Tibial nerve (tissue), 4 donors: ENCODE results near the gene PATE4. TPM values are rescaled to one million over a fixed set of nuclear protein-coding genes. Genes with fewer than 3 reads are reported as not detected.

Experiments
- DNase-seq, 2 donors: peaks; one replicate each; pipeline ENCODE4 v3.0.0-alpha.2; 2019; ENCODE audit warnings: low spot score in 2 of 2
- H3K27ac ChIP-seq, 4 donors: fragments of 200-600 bp; sonication (generic) in 3 of 4; one replicate each; pipeline ENCODE4 v1.5.1; 2017 to 2019; ENCODE audit warnings: mild to moderate bottlenecking in 1 of 4
- H3K27me3 ChIP-seq, 2 donors: fragments of 200-600 bp; sonication (generic) in 1 of 2; one replicate each; pipeline versions ENCODE4 v1.5.1 to v1.6.0; 2017 to 2019
- H3K36me3 ChIP-seq, 3 donors: fragments of 200-600 bp; sonication (generic); one replicate each; pipeline ENCODE4 v1.5.1; 2018 to 2019
- H3K4me1 ChIP-seq, 4 donors: fragments of 200-600 bp; sonication (generic) in 3 of 4; one replicate each; pipeline ENCODE4 v1.5.1; 2017 to 2019
- H3K4me3 ChIP-seq, 4 donors: fragments of 200-600 bp; sonication (generic) in 3 of 4; one replicate each; pipeline ENCODE4 v1.5.1; 2017 to 2019; ENCODE audit warnings: mild to moderate bottlenecking in 1 of 4, moderate library complexity in 1 of 4
- H3K9me3 ChIP-seq, 4 donors: fragments of 200-600 bp; sonication (generic) in 3 of 4; one replicate each; pipeline ENCODE4 v1.5.1; 2017 to 2019
- EP300 ChIP-seq, 2 donors: sonication (generic); formaldehyde crosslinking; IDR thresholded peaks; one replicate each; pipeline ENCODE4 v1.6.1; 2017; ENCODE audit warnings: antibody characterized with exemption in 2 of 2, mild to moderate bottlenecking in 1 of 2
- POLR2A ChIP-seq, 2 donors: fragments of 450-650 bp; IDR thresholded peaks; one replicate each; pipeline ENCODE4 v1.6.1; 2017; ENCODE audit warnings: antibody characterized with exemption in 2 of 2, mild to moderate bottlenecking in 2 of 2, moderate library complexity in 2 of 2
- WGBS, 2 donors: methylation state at CpG; one replicate each; pipeline ENCODE4 v1.1.5; 2018; 5-methylcytosine and 5-hydroxymethylcytosine counted together
- total RNA-seq, 4 donors: library from RNA; depleted of rRNA; stranded (reverse); fragments of >200 nt; gene quantifications; one replicate each; pipeline ENCODE4 v1.1.0, GENCODE V29; 2016
- TF ChIP-seq, protein P1 (sequence below), 5 experiments: fragments of 200-600 bp in 3 of 5; fragments of 450-650 bp in 2 of 5; sonication (generic) in 3 of 5; IDR thresholded peaks; one replicate each; pipeline ENCODE4 v1.5.1; 2016 to 2019; ENCODE audit warnings: antibody characterized with exemption in 5 of 5, mild to moderate bottlenecking in 3 of 5, moderate library complexity in 2 of 5

Gene PATE4
- not detected for total RNA-seq

DNA sequence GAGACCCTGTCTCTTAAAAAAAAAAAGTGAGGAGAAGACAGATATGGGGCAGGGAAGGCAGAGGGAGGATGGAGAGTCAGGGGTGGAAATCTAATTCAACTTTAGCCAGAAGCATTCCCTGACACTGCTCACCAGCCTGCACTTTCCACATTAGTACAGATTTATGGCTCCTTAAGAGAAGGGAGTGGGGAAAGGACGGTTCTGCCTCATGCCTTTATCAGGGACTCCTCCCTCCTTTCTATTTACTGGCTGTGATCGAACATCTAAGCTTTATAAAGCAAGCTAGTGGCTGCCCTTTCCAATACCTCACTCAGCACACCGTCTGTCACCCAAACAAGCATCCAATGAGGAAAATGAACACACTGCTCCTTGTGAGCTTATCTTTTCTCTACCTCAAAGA lies at the start of gene PATE4:
PATE4 (plus strand) TSS at position 301 of the 400 bp plus-strand sequence; CDS start at position 345, 44 bp downstream.
- Histone ChIP-seq H3K9me3 (peaks cover 0 to 31% (median 1%) of the 10 kb centered on the region in 4 donors), H3K4me1 (no peaks in the 10 kb centered on the region), H3K36me3 (no peaks in the 10 kb centered on the region), H3K27me3 (no peaks in the 10 kb centered on the region), H3K27ac (no peak within 1 kb of the TSS), H3K4me3 (no peak within 1 kb of the TSS)
- TF ChIP-seq POLR2A (IDR thresholded peaks at IDR 0.05) (no peak), EP300 (IDR thresholded peaks at IDR 0.05) (no peak)
- TF ChIP-seq, protein P1, sequence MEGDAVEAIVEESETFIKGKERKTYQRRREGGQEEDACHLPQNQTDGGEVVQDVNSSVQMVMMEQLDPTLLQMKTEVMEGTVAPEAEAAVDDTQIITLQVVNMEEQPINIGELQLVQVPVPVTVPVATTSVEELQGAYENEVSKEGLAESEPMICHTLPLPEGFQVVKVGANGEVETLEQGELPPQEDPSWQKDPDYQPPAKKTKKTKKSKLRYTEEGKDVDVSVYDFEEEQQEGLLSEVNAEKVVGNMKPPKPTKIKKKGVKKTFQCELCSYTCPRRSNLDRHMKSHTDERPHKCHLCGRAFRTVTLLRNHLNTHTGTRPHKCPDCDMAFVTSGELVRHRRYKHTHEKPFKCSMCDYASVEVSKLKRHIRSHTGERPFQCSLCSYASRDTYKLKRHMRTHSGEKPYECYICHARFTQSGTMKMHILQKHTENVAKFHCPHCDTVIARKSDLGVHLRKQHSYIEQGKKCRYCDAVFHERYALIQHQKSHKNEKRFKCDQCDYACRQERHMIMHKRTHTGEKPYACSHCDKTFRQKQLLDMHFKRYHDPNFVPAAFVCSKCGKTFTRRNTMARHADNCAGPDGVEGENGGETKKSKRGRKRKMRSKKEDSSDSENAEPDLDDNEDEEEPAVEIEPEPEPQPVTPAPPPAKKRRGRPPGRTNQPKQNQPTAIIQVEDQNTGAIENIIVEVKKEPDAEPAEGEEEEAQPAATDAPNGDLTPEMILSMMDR (IDR thresholded peaks at IDR 0.05), result no peak
- WGBS, 2 donors, result 36 to 39% methylated on average over 3 of the region's 3 CpGs
- no peak for DNase-seq

DNA sequence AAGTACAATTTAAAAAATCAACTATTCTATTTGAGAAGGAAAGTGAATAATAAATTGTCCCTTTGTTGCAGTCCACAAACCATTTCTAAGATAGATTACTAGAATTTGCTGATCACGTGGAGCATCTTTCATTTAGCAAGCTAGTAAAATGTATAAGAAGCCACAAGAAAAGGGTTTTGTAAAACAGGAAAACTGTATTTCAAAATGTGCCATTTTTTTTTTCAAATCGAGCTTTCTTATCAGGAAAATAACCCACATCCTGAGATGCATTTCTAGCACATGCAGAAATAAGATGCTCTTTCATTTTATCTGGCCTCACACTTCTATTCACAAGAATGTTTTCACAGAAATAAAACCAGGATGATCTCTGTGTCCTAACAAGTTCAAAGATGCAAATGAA lies 48.4 kb upstream of the PATE4 start:
- Histone ChIP-seq H3K9me3 (no peaks in the 10 kb centered on the region), H3K36me3 (no peaks in the 10 kb centered on the region), H3K27me3 (no peaks in the 10 kb centered on the region), H3K4me3 (no peak overlapping the region), H3K27ac (no peak overlapping the region), H3K4me1 (no peaks in the 10 kb centered on the region)
- WGBS, 2 donors, result 62 to 66% methylated on average over 2 of the region's 2 CpGs
- DNase-seq, result no peak
- TF ChIP-seq, protein P1 (IDR thresholded peaks at IDR 0.05), result no peak
- TF ChIP-seq EP300 (IDR thresholded peaks at IDR 0.05) (no peak), POLR2A (IDR thresholded peaks at IDR 0.05) (no peak)

DNA sequence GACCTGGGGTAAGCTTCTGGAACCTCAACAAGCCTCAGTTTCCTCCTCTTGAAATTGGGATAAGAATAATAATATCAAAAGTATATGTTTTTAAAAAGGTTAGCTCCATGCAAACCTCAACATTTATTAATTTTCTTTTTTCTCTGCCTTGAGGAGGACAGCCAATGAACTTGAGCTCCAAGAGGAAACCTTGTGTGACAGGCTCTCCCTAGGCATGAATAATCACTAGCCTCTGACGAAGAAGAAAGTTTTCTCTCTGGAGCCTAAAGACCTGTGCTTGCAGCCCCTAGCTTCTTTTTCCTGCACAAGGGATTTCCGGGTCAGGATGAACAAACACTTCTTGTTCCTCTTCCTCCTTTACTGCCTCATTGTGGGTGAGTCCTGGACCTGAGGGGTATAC lies 45.3 kb upstream of the PATE4 start, which contains the start of gene PATE3:
PATE3 (plus strand) TSS at position 301 of the 400 bp plus-strand sequence; CDS start at position 326, 25 bp downstream.
- Histone ChIP-seq H3K27me3 (no peaks in the 10 kb centered on the region), H3K4me1 (no peaks in the 10 kb centered on the region), H3K27ac (no peak within 1 kb of the TSS), H3K36me3 (no peaks in the 10 kb centered on the region), H3K9me3 (peaks cover 0 to 19% (median 2%) of the 10 kb centered on the region in 4 donors), H3K4me3 (no peak within 1 kb of the TSS)
- WGBS, 2 donors, result 41 to 45% methylated on average over 2 of the region's 2 CpGs
- TF ChIP-seq, protein P1 (IDR thresholded peaks at IDR 0.05), result no peak
- TF ChIP-seq EP300 (IDR thresholded peaks at IDR 0.05), result no peak
- TF ChIP-seq POLR2A (IDR thresholded peaks at IDR 0.05), result no peak
- no peak for DNase-seq

GRCh38 chr11:125790825-125791224 lies 42.3 kb upstream of the PATE4 start:
- no peak for TF ChIP-seq EP300 (IDR thresholded peaks at IDR 0.05)
- TF ChIP-seq, protein P1 (IDR thresholded peaks at IDR 0.05), result no peak
- TF ChIP-seq POLR2A (IDR thresholded peaks at IDR 0.05), result no peak
- 90 to 97% methylated on average over 4 of the region's 4 CpGs for WGBS, 2 donors
- no peaks in the 10 kb centered on the region for H3K36me3 ChIP-seq

GRCh38 chr11:125797641-125798040 lies 35.5 kb upstream of the PATE4 start:
- Histone ChIP-seq H3K27ac (no peak overlapping the region), H3K4me1 (no peaks in the 10 kb centered on the region), H3K36me3 (no peaks in the 10 kb centered on the region), H3K27me3 (no peaks in the 10 kb centered on the region), H3K9me3 (peaks cover 0 to 80% (median 16%) of the 10 kb centered on the region in 4 donors), H3K4me3 (no peak overlapping the region)
- 33 to 45% methylated on average over 4 of the region's 4 CpGs for WGBS, 2 donors
- no peak for DNase-seq
- TF ChIP-seq EP300 (IDR thresholded peaks at IDR 0.05) (no peak), POLR2A (IDR thresholded peaks at IDR 0.05) (no peak)
- TF ChIP-seq, protein P1 (IDR thresholded peaks at IDR 0.05), result no peak

More at GRCh38 chr11:125790825-125791224, 42.3 kb upstream of the PATE4 start:
- Histone ChIP-seq H3K9me3 (peaks cover 0 to 40% (median 6%) of the 10 kb centered on the region in 4 donors), H3K4me3 (no peak overlapping the region), H3K27ac (no peak overlapping the region), H3K27me3 (no peaks in the 10 kb centered on the region), H3K4me1 (no peaks in the 10 kb centered on the region)
- DNase-seq, result no peak
